Endothelial cell (in vitro differentiated cells): ENCODE results near the gene GTPBP3. TPM values are rescaled to one million over a fixed set of nuclear protein-coding genes. Genes with fewer than 3 reads are reported as not detected.

Experiments
- DNase-seq: peaks from one replicate; pipeline ENCODE4 v3.0.0; 2021; ENCODE audit warnings: low spot score
- H3K27ac Mint-ChIP-seq: one replicate; pipeline ENCODE4 v1.8.0; 2021; ENCODE audit warnings: mixed read lengths, inconsistent platforms; ENCODE audit not compliant: unreplicated experiment
- H3K27me3 Mint-ChIP-seq: one replicate; pipeline ENCODE4 v1.8.0; 2021; ENCODE audit warnings: mild to moderate bottlenecking, moderate library complexity, mixed read lengths, inconsistent platforms; ENCODE audit not compliant: unreplicated experiment
- H3K36me3 Mint-ChIP-seq: one replicate; pipeline ENCODE4 v1.8.0; 2021; ENCODE audit warnings: mild to moderate bottlenecking, low read depth, mixed read lengths, inconsistent platforms; ENCODE audit not compliant: unreplicated experiment
- H3K4me1 Mint-ChIP-seq: one replicate; pipeline ENCODE4 v1.8.0; 2021; ENCODE audit warnings: mild to moderate bottlenecking, mixed read lengths, inconsistent platforms; ENCODE audit not compliant: unreplicated experiment
- H3K4me3 Mint-ChIP-seq: one replicate; pipeline ENCODE4 v1.8.0; 2021; ENCODE audit warnings: mild to moderate bottlenecking, mixed read lengths, inconsistent platforms; ENCODE audit not compliant: unreplicated experiment
- H3K9me3 Mint-ChIP-seq: one replicate; pipeline ENCODE4 v1.8.0; 2021; ENCODE audit warnings: mixed read lengths, inconsistent platforms; ENCODE audit not compliant: unreplicated experiment
- CTCF ChIP-seq: fragments of 200-600 bp; sonication (generic); IDR thresholded peaks from one replicate; pipeline ENCODE4 v1.5.0; 2021; ENCODE audit warnings: antibody characterized with exemption; ENCODE audit not compliant: unreplicated experiment
- total RNA-seq: library from RNA; stranded (reverse); fragmentation: NEBNext Ultra II Directional; extraction: Animal tissue kit (Norgen Biotek cat#: 25700); gene quantifications from one replicate; pipeline ENCODE4 v1.2.1, GENCODE V29; 2021; ENCODE audit not compliant: unreplicated experiment

Gene GTPBP3
- total RNA-seq, 1 donor from 2014 or later: 27.3 TPM

DNA sequence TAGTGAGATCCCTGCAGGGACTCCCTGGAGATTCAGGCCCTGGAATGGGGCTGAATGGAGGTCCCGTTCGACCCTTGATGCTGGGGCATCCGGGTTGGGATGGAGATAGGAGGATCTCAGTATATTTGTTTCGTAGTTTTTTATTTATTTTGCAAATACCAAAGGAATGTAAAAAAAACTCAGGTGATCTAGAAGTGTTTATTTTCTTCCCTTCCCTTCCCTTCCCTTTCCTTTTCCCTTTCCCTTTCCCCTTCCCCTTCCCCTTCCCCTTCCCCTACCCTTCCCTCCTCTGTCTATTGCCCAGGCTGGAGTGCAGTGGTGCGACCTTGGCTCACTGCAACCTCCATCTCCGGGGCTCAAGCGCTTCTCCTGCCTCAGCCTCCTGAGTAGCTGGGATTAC, 4.5 kb downstream of the GTPBP3 start:
- H3K4me1 Mint-ChIP-seq: peaks cover 2% of the 10 kb centered on the region
- no peak overlapping the region for H3K4me3 Mint-ChIP-seq

DNA sequence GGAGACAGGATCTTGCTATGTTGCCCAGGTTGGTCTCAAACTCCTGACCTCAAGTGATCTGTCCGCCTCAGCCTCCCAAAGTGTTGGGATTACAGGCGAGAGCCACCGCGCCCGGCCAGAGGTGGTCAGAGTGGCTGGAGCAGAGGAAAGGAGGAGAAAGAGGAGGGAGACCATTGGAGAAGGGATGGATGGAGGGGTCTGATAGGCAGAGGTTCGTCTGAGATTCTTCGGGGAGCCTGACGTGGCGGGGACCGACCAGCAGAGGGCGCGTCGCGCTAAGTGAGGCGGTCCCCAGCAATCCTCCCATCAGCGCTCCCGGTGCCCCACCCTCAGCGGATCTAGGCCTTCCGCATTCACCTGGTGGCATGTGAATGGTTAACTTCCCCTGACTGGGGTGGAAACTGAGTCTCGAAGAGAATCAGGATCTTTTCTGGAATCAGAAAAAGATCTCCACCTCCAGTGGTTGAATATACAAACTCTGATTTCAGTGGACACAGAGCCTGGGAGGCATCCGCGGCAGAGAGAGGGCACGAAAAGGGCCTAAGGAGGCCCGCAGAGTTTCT, 8.8 kb downstream of the GTPBP3 start:
- Mint-ChIP-seq H3K9me3 (no peaks in the 10 kb centered on the region), H3K27me3 (peaks cover 21% of the 10 kb centered on the region), H3K27ac (peak overlapping the region; percentile 72), H3K4me1 (peaks cover 17% of the 10 kb centered on the region), H3K4me3 (no peak overlapping the region), H3K36me3 (peaks cover 3% of the 10 kb centered on the region)
- peak; percentile 87 for DNase-seq
- peak; percentile 94 for TF ChIP-seq CTCF

More for the DNA sequence above, 4.5 kb downstream of the GTPBP3 start:
- DNase-seq: no peak
- peaks cover 3% of the 10 kb centered on the region for H3K36me3 Mint-ChIP-seq
- H3K27me3 Mint-ChIP-seq: peaks cover 17% of the 10 kb centered on the region
- H3K9me3 Mint-ChIP-seq: no peaks in the 10 kb centered on the region
- H3K27ac Mint-ChIP-seq: peak overlapping the region; percentile 42
- no peak for TF ChIP-seq CTCF

- H3K4me3 Mint-ChIP-seq: peak overlapping the region; percentile 40
- peaks cover 23% of the 10 kb centered on the region for H3K4me1 Mint-ChIP-seq
- TF ChIP-seq CTCF: no peak
- peak overlapping the region; percentile 36 for H3K27ac Mint-ChIP-seq
- no peaks in the 10 kb centered on the region for H3K9me3 Mint-ChIP-seq
- DNase-seq: no peak
- peaks cover 7% of the 10 kb centered on the region for H3K36me3 Mint-ChIP-seq
- peaks cover 23% of the 10 kb centered on the region for H3K27me3 Mint-ChIP-seq
These were observed 10.0 kb downstream of the GTPBP3 start for GRCh38 chr19:17347361-17347760.

DNA sequence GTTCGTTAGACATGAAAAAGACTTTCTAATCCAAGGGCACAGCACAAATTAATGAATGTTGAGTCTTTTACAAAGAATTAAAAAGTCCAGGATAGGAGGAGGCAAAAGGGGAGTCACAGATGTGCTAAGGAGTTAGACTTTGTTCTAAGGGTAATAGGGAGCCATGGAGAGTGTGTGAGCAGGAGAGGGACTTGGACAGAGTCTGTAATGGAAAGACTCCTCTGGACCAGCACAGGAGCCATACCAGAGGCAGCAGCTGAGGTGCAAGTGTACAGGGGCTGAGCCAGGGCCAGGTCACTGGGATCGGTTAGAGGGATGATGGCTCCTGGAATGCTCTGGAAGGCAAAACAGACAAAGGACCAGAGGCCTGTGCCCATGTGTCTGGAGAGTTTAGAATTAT, 10.5 kb downstream of the GTPBP3 start:
- DNase-seq: no peak
- peak overlapping the region; percentile 72 for H3K27ac Mint-ChIP-seq
- TF ChIP-seq CTCF: no peak
- no peaks in the 10 kb centered on the region for H3K9me3 Mint-ChIP-seq
- H3K4me1 Mint-ChIP-seq: peaks cover 28% of the 10 kb centered on the region
- peak overlapping the region; percentile 40 for H3K4me3 Mint-ChIP-seq
- H3K36me3 Mint-ChIP-seq: peaks cover 11% of the 10 kb centered on the region
- H3K27me3 Mint-ChIP-seq: peaks cover 27% of the 10 kb centered on the region

DNA sequence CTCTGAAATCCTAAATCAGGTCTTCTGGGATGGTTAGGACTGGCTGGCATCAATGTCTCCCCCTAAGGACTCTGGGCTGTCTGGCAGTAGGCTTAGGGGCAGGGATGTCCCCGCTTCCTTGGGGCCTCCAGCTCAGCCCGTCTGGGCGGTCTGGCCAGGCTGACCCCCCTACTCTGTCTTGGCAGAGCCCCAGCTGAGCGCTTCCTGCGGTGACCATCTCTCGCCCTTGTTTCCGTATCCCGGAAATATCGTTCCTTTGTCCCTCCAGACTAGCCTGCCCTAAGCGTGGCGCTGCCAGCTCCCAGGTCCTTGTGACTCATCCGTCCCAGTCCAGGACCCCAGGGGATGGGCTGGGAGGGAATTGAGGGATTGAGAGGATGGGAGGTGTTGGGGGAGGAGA, 11.3 kb downstream of the GTPBP3 start:
- H3K9me3 Mint-ChIP-seq: no peaks in the 10 kb centered on the region
- no peak for TF ChIP-seq CTCF
- peaks cover 32% of the 10 kb centered on the region for H3K27me3 Mint-ChIP-seq
- H3K27ac Mint-ChIP-seq: peak overlapping the region; percentile 48
- peaks cover 20% of the 10 kb centered on the region for H3K36me3 Mint-ChIP-seq
- peak; percentile 45 for DNase-seq
- no peak overlapping the region for H3K4me3 Mint-ChIP-seq
- peaks cover 36% of the 10 kb centered on the region for H3K4me1 Mint-ChIP-seq
